Liver (tissue), 2 donors: Measurements from ENCODE around the gene ACACA.

ENCODE experiments used
- YY1 ChIP-seq: IDR thresholded peaks from 2 replicates; pipeline ENCODE4 v1.6.1; 2016; ENCODE audit warnings: antibody characterized with exemption, mild to moderate bottlenecking
- TF ChIP-seq, protein P1 (sequence below): fragments of 150-350 bp; IDR thresholded peaks from 2 replicates; pipeline ENCODE4 v1.5.1; 2017; ENCODE audit warnings: improper control_type of control experiment, low read depth, low read length; ENCODE audit not compliant: missing input control
- donor health status: healthy.

DNA sequence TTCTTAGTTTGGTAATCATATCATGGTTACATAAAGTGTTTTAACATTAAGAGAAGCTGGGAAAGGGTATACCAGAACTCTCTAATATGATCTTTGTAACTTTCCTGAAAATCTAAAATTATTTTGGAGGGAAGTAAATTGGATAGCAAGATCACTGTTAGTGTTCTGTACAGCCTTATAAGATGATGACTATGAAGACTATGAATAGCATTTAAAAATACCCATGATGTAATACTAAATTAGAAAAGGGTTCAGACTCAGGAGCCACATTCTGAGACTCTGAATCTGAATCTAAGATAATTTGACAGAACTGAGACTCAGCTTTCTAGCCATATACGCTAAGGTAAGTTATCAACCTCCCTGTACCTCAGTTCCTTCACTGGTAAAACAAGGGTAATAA is 238.9 kb downstream of the ACACA start:
- TF ChIP-seq, protein P1, sequence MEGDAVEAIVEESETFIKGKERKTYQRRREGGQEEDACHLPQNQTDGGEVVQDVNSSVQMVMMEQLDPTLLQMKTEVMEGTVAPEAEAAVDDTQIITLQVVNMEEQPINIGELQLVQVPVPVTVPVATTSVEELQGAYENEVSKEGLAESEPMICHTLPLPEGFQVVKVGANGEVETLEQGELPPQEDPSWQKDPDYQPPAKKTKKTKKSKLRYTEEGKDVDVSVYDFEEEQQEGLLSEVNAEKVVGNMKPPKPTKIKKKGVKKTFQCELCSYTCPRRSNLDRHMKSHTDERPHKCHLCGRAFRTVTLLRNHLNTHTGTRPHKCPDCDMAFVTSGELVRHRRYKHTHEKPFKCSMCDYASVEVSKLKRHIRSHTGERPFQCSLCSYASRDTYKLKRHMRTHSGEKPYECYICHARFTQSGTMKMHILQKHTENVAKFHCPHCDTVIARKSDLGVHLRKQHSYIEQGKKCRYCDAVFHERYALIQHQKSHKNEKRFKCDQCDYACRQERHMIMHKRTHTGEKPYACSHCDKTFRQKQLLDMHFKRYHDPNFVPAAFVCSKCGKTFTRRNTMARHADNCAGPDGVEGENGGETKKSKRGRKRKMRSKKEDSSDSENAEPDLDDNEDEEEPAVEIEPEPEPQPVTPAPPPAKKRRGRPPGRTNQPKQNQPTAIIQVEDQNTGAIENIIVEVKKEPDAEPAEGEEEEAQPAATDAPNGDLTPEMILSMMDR = no peak
- TF ChIP-seq YY1 = no peak
